A549 (cell line): Measurements from ENCODE around the gene XIAP.

Source experiments
- CTCF ChIP-seq: fragments of >200 bp; sonication (Bioruptor Twin); formaldehyde crosslinking; IDR thresholded peaks from 3 replicates; pipeline ENCODE4 v1.5.1; 2016
- ELK1 ChIP-seq: fragments of 150-350 bp; IDR thresholded peaks from 2 replicates; pipeline ENCODE4 v1.6.1; 2014; ENCODE audit warnings: low read depth, mild to moderate bottlenecking, low read length
- POLR2A ChIP-seq: IDR thresholded peaks from 2 replicates; pipeline ENCODE4 v1.6.1; 2012; ENCODE audit warnings: mild to moderate bottlenecking, low read length
- SMC3 ChIP-seq: fragments of >200 bp; sonication (Bioruptor Twin); formaldehyde crosslinking; IDR thresholded peaks from 3 replicates; pipeline ENCODE4 v1.6.1; 2018; ENCODE audit warnings: inconsistent platforms

- TF ChIP-seq POLR2A (no peak), ELK1 (no peak), SMC3 (no peak), CTCF (no peak)
Measured at GRCh38 chrX:123871309-123871708, 11.5 kb downstream of the XIAP start.
